Activated naive CD4-positive, alpha-beta T cell treated with anti-CD3 and anti-CD28 coated beads for 36 hours (primary cell): ENCODE data around the gene UNKL. TPM values are rescaled to one million over a fixed set of nuclear protein-coding genes. Genes with fewer than 3 reads are reported as not detected.

Experiments used
- CTCF ChIA-PET: fragments of 350-600 bp; sonication (Branson Sonifier 250); formaldehyde crosslinking; loops from one replicate; lab custom pipeline; 2021; ENCODE audit warnings: antibody characterized with exemption; lab: Charles Lee
- DNase-seq: peaks from one replicate; pipeline ENCODE4 v3.0.0-alpha.2; 2020
- H3K27ac Mint-ChIP-seq: one replicate; pipeline ENCODE4 v1.8.0; 2021; ENCODE audit warnings: mild to moderate bottlenecking, mixed read lengths
- H3K27me3 Mint-ChIP-seq: one replicate; pipeline ENCODE4 v1.8.0; 2021; ENCODE audit warnings: low read depth, mixed read lengths
- H3K36me3 Mint-ChIP-seq: one replicate; pipeline ENCODE4 v1.8.0; 2021; ENCODE audit warnings: low read depth, mixed read lengths
- H3K4me1 Mint-ChIP-seq: one replicate; pipeline ENCODE4 v1.8.0; 2021; ENCODE audit warnings: low read depth, mixed read lengths
- H3K4me3 Mint-ChIP-seq: one replicate; pipeline ENCODE4 v1.8.0; 2021; ENCODE audit warnings: mild to moderate bottlenecking, moderate library complexity, mixed read lengths
- H3K9me3 Mint-ChIP-seq: one replicate; pipeline ENCODE4 v1.8.0; 2021; ENCODE audit warnings: mixed read lengths
- intact Hi-C: fragments of 100-400 bp; cut with micrococcal nuclease; formaldehyde crosslinking; loops from one replicate; pipeline ENCODE4 v1.15.1; 2023
- total RNA-seq, 2 experiments: library from RNA; stranded (reverse); gene quantifications; one replicate each; pipeline ENCODE4 v1.2.3, GENCODE V29; 2021

Gene UNKL
- total RNA-seq, 2 experiments from 2014 or later, result 35.9 to 38.4 TPM

GRCh38 chr16:1403036-1403435, 11.5 kb downstream of the UNKL start:
- CTCF ChIA-PET, result no interaction called here
- Mint-ChIP-seq H3K36me3 (peaks cover 7% of the 10 kb centered on the region), H3K9me3 (no peaks in the 10 kb centered on the region), H3K27me3 (no peaks in the 10 kb centered on the region), H3K4me3 (no peak overlapping the region), H3K4me1 (peaks cover 10% of the 10 kb centered on the region), H3K27ac (no peak overlapping the region)
- no peak for DNase-seq
- intact Hi-C loops, result no loop called here

- peaks cover 3% of the 10 kb centered on the region for H3K4me1 Mint-ChIP-seq
- no peak overlapping the region for H3K27ac Mint-ChIP-seq
- H3K36me3 Mint-ChIP-seq, result peaks cover 7% of the 10 kb centered on the region
- H3K27me3 Mint-ChIP-seq, result no peaks in the 10 kb centered on the region
- no peaks in the 10 kb centered on the region for H3K9me3 Mint-ChIP-seq
- no peak overlapping the region for H3K4me3 Mint-ChIP-seq
- CTCF ChIA-PET, result no interaction called here
- intact Hi-C loops, result no loop called here
- DNase-seq, result no peak
Observed at GRCh38 chr16:1401758-1402154, 12.7 kb downstream of the UNKL start.

- Mint-ChIP-seq H3K27me3 (no peaks in the 10 kb centered on the region), H3K4me1 (peaks cover 3% of the 10 kb centered on the region), H3K9me3 (no peaks in the 10 kb centered on the region), H3K4me3 (no peak overlapping the region), H3K27ac (no peak overlapping the region), H3K36me3 (peaks cover 7% of the 10 kb centered on the region)
- CTCF ChIA-PET, result no interaction called here
- intact Hi-C loops, result no loop called here
- no peak for DNase-seq
Observed at GRCh38 chr16:1401061-1401757, 13.3 kb downstream of the UNKL start.

- CTCF ChIA-PET, result no interaction called here
- Mint-ChIP-seq H3K27me3 (no peaks in the 10 kb centered on the region), H3K27ac (peak overlapping the region; percentile 53), H3K36me3 (peaks cover 7% of the 10 kb centered on the region), H3K9me3 (no peaks in the 10 kb centered on the region), H3K4me3 (no peak overlapping the region), H3K4me1 (no peaks in the 10 kb centered on the region)
- DNase-seq, result no peak
- intact Hi-C loops, result no loop called here
Observed at GRCh38 chr16:1398826-1399581, 15.5 kb downstream of the UNKL start.

GRCh38 chr16:1398351-1398750, 16.2 kb downstream of the UNKL start:
- intact Hi-C loops, result no loop called here
- no peaks in the 10 kb centered on the region for H3K27me3 Mint-ChIP-seq
- peaks cover 6% of the 10 kb centered on the region for H3K36me3 Mint-ChIP-seq
- no peaks in the 10 kb centered on the region for H3K4me1 Mint-ChIP-seq
- CTCF ChIA-PET, result no interaction called here
- no peak for DNase-seq
- H3K27ac Mint-ChIP-seq, result no peak overlapping the region
- no peaks in the 10 kb centered on the region for H3K9me3 Mint-ChIP-seq
- H3K4me3 Mint-ChIP-seq, result no peak overlapping the region

- Mint-ChIP-seq H3K4me1 (no peaks in the 10 kb centered on the region), H3K36me3 (peaks cover 6% of the 10 kb centered on the region), H3K4me3 (no peak overlapping the region), H3K9me3 (no peaks in the 10 kb centered on the region), H3K27ac (no peak overlapping the region), H3K27me3 (no peaks in the 10 kb centered on the region)
- intact Hi-C loops, result no loop called here
- no peak for DNase-seq
- CTCF ChIA-PET, result no interaction called here
Observed at GRCh38 chr16:1397779-1398178, 16.7 kb downstream of the UNKL start.

- intact Hi-C loops, result no loop called here
- CTCF ChIA-PET, result interaction anchor here (0.7 kb wide), 1 partner anchor 656 kb away, joined by 3 read pairs; no protein-coding TSS in a partner anchor
- DNase-seq, result no peak
- H3K36me3 Mint-ChIP-seq, result no peaks in the 10 kb centered on the region
- H3K4me1 Mint-ChIP-seq, result no peaks in the 10 kb centered on the region
- H3K9me3 Mint-ChIP-seq, result no peaks in the 10 kb centered on the region
- no peak overlapping the region for H3K27ac Mint-ChIP-seq
- H3K4me3 Mint-ChIP-seq, result no peak overlapping the region
- H3K27me3 Mint-ChIP-seq, result no peaks in the 10 kb centered on the region
Observed at GRCh38 chr16:1395444-1396031, 19.0 kb downstream of the UNKL start.

- Mint-ChIP-seq H3K4me3 (no peak overlapping the region), H3K27me3 (no peaks in the 10 kb centered on the region), H3K36me3 (no peaks in the 10 kb centered on the region), H3K27ac (no peak overlapping the region), H3K4me1 (no peaks in the 10 kb centered on the region), H3K9me3 (no peaks in the 10 kb centered on the region)
- intact Hi-C loops, result no loop called here
- CTCF ChIA-PET, result no interaction called here
- no peak for DNase-seq
Observed at GRCh38 chr16:1394367-1394951, 20.0 kb downstream of the UNKL start.

- Mint-ChIP-seq H3K27ac (no peak overlapping the region), H3K36me3 (no peaks in the 10 kb centered on the region), H3K4me3 (no peak overlapping the region), H3K9me3 (no peaks in the 10 kb centered on the region), H3K27me3 (no peaks in the 10 kb centered on the region), H3K4me1 (no peaks in the 10 kb centered on the region)
- CTCF ChIA-PET, result interaction anchor here (0.6 to 1.2 kb wide), 3 partner anchors 15 to 63 kb away, joined by 3 read pairs; no protein-coding TSS in a partner anchor
- DNase-seq, result no peak
- intact Hi-C loops, result no loop called here
Observed at GRCh38 chr16:1393613-1394176, 20.8 kb downstream of the UNKL start.

- Mint-ChIP-seq H3K4me3 (no peak overlapping the region), H3K27ac (no peak overlapping the region), H3K36me3 (no peaks in the 10 kb centered on the region), H3K4me1 (no peaks in the 10 kb centered on the region), H3K27me3 (no peaks in the 10 kb centered on the region), H3K9me3 (no peaks in the 10 kb centered on the region)
- CTCF ChIA-PET, result interaction anchor here (0.6 to 1.2 kb wide), 3 partner anchors 15 to 62 kb away, joined by 3 read pairs; no protein-coding TSS in a partner anchor
- intact Hi-C loops, result no loop called here
- no peak for DNase-seq
Observed at GRCh38 chr16:1392826-1393225, 21.7 kb downstream of the UNKL start.

GRCh38 chr16:1390239-1390779, 24.2 kb downstream of the UNKL start:
- Mint-ChIP-seq H3K9me3 (no peaks in the 10 kb centered on the region), H3K4me1 (no peaks in the 10 kb centered on the region), H3K27me3 (no peaks in the 10 kb centered on the region), H3K4me3 (no peak overlapping the region), H3K27ac (no peak overlapping the region), H3K36me3 (no peaks in the 10 kb centered on the region)
- intact Hi-C loops, result no loop called here
- CTCF ChIA-PET, result interaction anchor here (0.8 to 1.2 kb wide), 2 partner anchors 21 to 26 kb away, joined by 3 read pairs; no protein-coding TSS in a partner anchor
- DNase-seq, result no peak

- CTCF ChIA-PET, result interaction anchor here (0.7 to 1.2 kb wide), 3 partner anchors 10 to 26 kb away, joined by 3 read pairs; no protein-coding TSS in a partner anchor
- no peaks in the 10 kb centered on the region for H3K27me3 Mint-ChIP-seq
- no peak for DNase-seq
- H3K4me1 Mint-ChIP-seq, result no peaks in the 10 kb centered on the region
- no peak overlapping the region for H3K4me3 Mint-ChIP-seq
- peaks cover 2% of the 10 kb centered on the region for H3K36me3 Mint-ChIP-seq
- H3K27ac Mint-ChIP-seq, result no peak overlapping the region
- intact Hi-C loops, result no loop called here
- no peaks in the 10 kb centered on the region for H3K9me3 Mint-ChIP-seq
Observed at GRCh38 chr16:1389762-1390161, 24.7 kb downstream of the UNKL start.
